DMS79 treated with DMSO at 0.1 percent for 48 hours (cell line): ENCODE measurements around the gene SERAC1.
A peak's percentile ranks its signal among the peaks of the same experiment; 100 is the strongest.

Experiments used
- DNase-seq: peaks from one replicate; lab custom pipeline; 2025; lab: John Stamatoyannopoulos, UW

SERAC1 gene

GRCh38 chr6:158077676-158078075, 90.4 kb downstream of the SERAC1 start:
- no peak for DNase-seq

GRCh38 chr6:158076548-158076947, 91.5 kb downstream of the SERAC1 start:
- no peak for DNase-seq

- no peak for DNase-seq
Measured at GRCh38 chr6:158073776-158074175, 94.3 kb downstream of the SERAC1 start.

GRCh38 chr6:158072083-158072721, 95.9 kb downstream of the SERAC1 start:
- DNase-seq: peak; percentile 16

GRCh38 chr6:158071121-158072082, 96.7 kb downstream of the SERAC1 start:
- no peak for DNase-seq

GRCh38 chr6:158070513-158070912, 97.5 kb downstream of the SERAC1 start:
- DNase-seq: no peak

- DNase-seq: no peak
Measured at GRCh38 chr6:158069800-158070195, 98.3 kb downstream of the SERAC1 start.

- DNase-seq: peak; percentile 69
Measured at GRCh38 chr6:158068893-158069799, 98.9 kb downstream of the SERAC1 start.

GRCh38 chr6:158068156-158068892, 99.7 kb downstream of the SERAC1 start:
- DNase-seq: no peak

GRCh38 chr6:158067436-158068015, 100.5 kb downstream of the SERAC1 start:
- DNase-seq: no peak

- no peak for DNase-seq
Measured at GRCh38 chr6:158066136-158066781, 101.8 kb downstream of the SERAC1 start.

- DNase-seq: no peak
Measured at GRCh38 chr6:158064725-158065251, 103.3 kb downstream of the SERAC1 start.

GRCh38 chr6:158063736-158064135, 104.3 kb downstream of the SERAC1 start:
- DNase-seq: no peak

- peak; percentile 86 for DNase-seq
Measured at GRCh38 chr6:158061709-158062461, 106.2 kb downstream of the SERAC1 start.

- peak; percentile 90 for DNase-seq
Measured at GRCh38 chr6:158061361-158061708, 106.7 kb downstream of the SERAC1 start.

GRCh38 chr6:158060455-158061360, 107.4 kb downstream of the SERAC1 start:
- DNase-seq: peak; percentile 91
